Trophoblast cell (in vitro differentiated cells and primary cell): ENCODE data around the gene TCF19.
"Not testable (repeated sequence)": the region's sequence is repeated elsewhere in the genome, so short reads cannot be mapped to it uniquely, and the experiment has no call there.

Experiments used
- DNase-seq, 2 donors: peaks; one replicate each; pipeline ENCODE4 v3.0.0-alpha.2; 2016
- H2AFZ ChIP-seq: 2 replicates; pipeline ENCODE4 v1.6.1; 2013; ENCODE audit warnings: low read length, moderate library complexity, mild to moderate bottlenecking; ENCODE audit not compliant: insufficient read depth, poor library complexity
- H2AK5ac ChIP-seq: 2 replicates; pipeline ENCODE4 v1.6.1; 2013; ENCODE audit warnings: mild to moderate bottlenecking, low read length
- H2BK120ac ChIP-seq: 2 replicates; pipeline ENCODE4 v1.6.1; 2013; ENCODE audit warnings: low read length, mild to moderate bottlenecking, moderate library complexity; ENCODE audit not compliant: insufficient read depth, poor library complexity
- H2BK12ac ChIP-seq: 2 replicates; pipeline ENCODE4 v1.6.1; 2013; ENCODE audit warnings: mild to moderate bottlenecking, low read length, moderate library complexity
- H2BK5ac ChIP-seq: 2 replicates; pipeline ENCODE4 v1.6.1; 2013; ENCODE audit warnings: low read length, low read depth, moderate library complexity, mild to moderate bottlenecking; ENCODE audit not compliant: poor library complexity
- H3K14ac ChIP-seq: 2 replicates; pipeline ENCODE4 v1.6.1; 2013; ENCODE audit warnings: mild to moderate bottlenecking, low read length
- H3K18ac ChIP-seq: 2 replicates; pipeline ENCODE4 v1.6.1; 2013; ENCODE audit warnings: mild to moderate bottlenecking, low read length
- H3K23ac ChIP-seq: 2 replicates; pipeline ENCODE4 v1.6.1; 2013; ENCODE audit warnings: low read length
- H3K27ac ChIP-seq: 2 replicates; pipeline ENCODE4 v1.5.1; 2013; ENCODE audit warnings: low read depth, mild to moderate bottlenecking, inconsistent platforms, low read length, moderate library complexity
- H3K27me3 ChIP-seq: 2 replicates; pipeline ENCODE4 v1.6.1; 2013; ENCODE audit warnings: inconsistent platforms, mild to moderate bottlenecking, low read length, moderate library complexity; ENCODE audit not compliant: insufficient read depth
- H3K36me3 ChIP-seq, 2 experiments: 1 replicate in 1 of 2; 2 replicates in 1 of 2; pipeline ENCODE4 v1.6.1; 2013; ENCODE audit warnings: low read length in 2 of 2, mild to moderate bottlenecking in 2 of 2, moderate library complexity in 1 of 2; ENCODE audit not compliant: insufficient read depth in 2 of 2, control insufficient read depth in 1 of 2
- H3K4ac ChIP-seq: 2 replicates; pipeline ENCODE4 v1.6.1; 2013; ENCODE audit warnings: low read depth, mild to moderate bottlenecking, low read length, moderate library complexity
- H3K4me1 ChIP-seq, 2 experiments: 1 replicate in 1 of 2; 2 replicates in 1 of 2; pipeline ENCODE4 v1.6.1; 2013; ENCODE audit warnings: low read length in 2 of 2, mild to moderate bottlenecking in 2 of 2, moderate library complexity in 1 of 2; ENCODE audit not compliant: insufficient read depth in 2 of 2, control insufficient read depth in 1 of 2
- H3K4me2 ChIP-seq: 2 replicates; pipeline ENCODE4 v1.6.1; 2013; ENCODE audit warnings: inconsistent platforms, mild to moderate bottlenecking, low read length, moderate library complexity
- H3K4me3 ChIP-seq: 2 replicates; pipeline ENCODE4 v1.5.1; 2013; ENCODE audit warnings: mild to moderate bottlenecking, low read depth, low read length, inconsistent platforms
- H3K79me1 ChIP-seq: one replicate; pipeline ENCODE4 v1.6.1; 2013; ENCODE audit warnings: low read length
- H3K79me2 ChIP-seq: 2 replicates; pipeline ENCODE4 v1.6.1; 2013; ENCODE audit warnings: low read length, mild to moderate bottlenecking; ENCODE audit not compliant: control insufficient read depth, insufficient read depth, poor library complexity
- H3K9ac ChIP-seq: 2 replicates; pipeline ENCODE4 v1.6.1; 2013; ENCODE audit warnings: mild to moderate bottlenecking, low read length
- H3K9me3 ChIP-seq: 2 replicates; pipeline ENCODE4 v1.6.1; 2013; ENCODE audit warnings: low read depth, mild to moderate bottlenecking, control low read depth, inconsistent platforms, low read length; ENCODE audit not compliant: insufficient read depth
- H4K12ac ChIP-seq: 2 replicates; pipeline ENCODE4 v1.6.1; 2013; ENCODE audit warnings: low read depth, mild to moderate bottlenecking, low read length, moderate library complexity
- H4K8ac ChIP-seq: 2 replicates; pipeline ENCODE4 v1.6.1; 2013; ENCODE audit warnings: low read depth, mild to moderate bottlenecking, low read length, moderate library complexity
- H4K91ac ChIP-seq: one replicate; pipeline ENCODE4 v1.6.1; 2013; ENCODE audit warnings: low read depth, mild to moderate bottlenecking, low read length, moderate library complexity
- WGBS: extraction: QIAGEN DNeasy Blood & Tissue Kit; methylation state at CpG from one replicate; pipeline ENCODE4 v1.1.7; 2013; ENCODE audit warnings: missing lambda C conversion rate; ENCODE audit not compliant: insufficient read length, insufficient coverage; ENCODE audit errors: extremely low coverage; 5-methylcytosine and 5-hydroxymethylcytosine counted together

Gene TCF19

DNA sequence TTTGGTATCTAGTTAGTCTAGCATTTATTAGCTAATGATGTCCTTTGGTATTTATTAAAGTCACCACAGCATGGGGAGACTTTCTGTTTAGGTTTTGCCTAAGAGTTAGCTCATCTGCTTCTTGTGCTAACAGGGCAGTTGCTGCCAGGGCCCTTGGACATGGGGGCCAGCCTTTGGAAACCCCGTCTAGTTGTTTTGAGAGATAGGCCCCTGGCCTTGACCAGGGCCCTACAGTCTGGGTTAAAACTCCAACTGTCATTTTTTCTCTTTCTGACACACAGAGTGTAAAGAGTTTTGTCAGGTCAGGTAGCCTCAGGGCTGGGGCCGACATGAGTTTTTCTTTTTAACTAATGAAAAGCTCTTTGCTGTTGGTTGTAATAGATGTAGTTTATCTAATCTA lies 24.9 kb downstream of the TCF19 start:
- H3K9ac ChIP-seq, H2BK120ac ChIP-seq: not testable (repeated sequence)

DNA sequence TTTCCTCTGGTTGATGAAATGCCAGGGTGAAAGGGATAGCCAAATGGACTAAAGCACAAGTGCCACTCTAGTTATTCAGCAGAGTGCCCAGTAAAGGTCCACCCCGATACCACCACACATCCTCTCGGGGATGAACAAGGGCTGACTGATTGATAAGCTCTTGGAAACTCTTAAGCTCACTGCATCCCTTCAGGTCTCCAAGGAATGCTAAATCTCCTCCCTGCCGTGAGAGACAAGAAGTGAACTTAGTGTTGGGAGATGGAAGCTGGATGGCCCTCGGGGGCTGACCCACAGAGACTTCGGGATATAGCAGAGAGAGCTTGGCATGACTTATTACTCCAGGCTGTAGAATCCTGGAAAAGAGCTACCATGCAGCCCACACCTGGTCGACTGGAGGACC lies 25.5 kb downstream of the TCF19 start:
- not testable (repeated sequence) for H3K79me2 ChIP-seq, H3K4me3 ChIP-seq, H3K27me3 ChIP-seq, H2BK12ac ChIP-seq, H4K91ac ChIP-seq, H2AFZ ChIP-seq, H3K4ac ChIP-seq, H2BK5ac ChIP-seq, H3K18ac ChIP-seq, H3K9me3 ChIP-seq, H3K9ac ChIP-seq, H3K79me1 ChIP-seq, H3K4me1 ChIP-seq, H2AK5ac ChIP-seq, H3K36me3 ChIP-seq, H3K27ac ChIP-seq, DNase-seq, H4K8ac ChIP-seq, H4K12ac ChIP-seq, H2BK120ac ChIP-seq, H3K4me2 ChIP-seq, H3K14ac ChIP-seq, H3K23ac ChIP-seq
- no CpG with 5 or more reads among the region's 6 CpGs for WGBS

More for the DNA sequence above, 24.9 kb downstream of the TCF19 start:
- not testable (repeated sequence) for H3K4ac ChIP-seq, H3K14ac ChIP-seq, H2BK12ac ChIP-seq, H3K79me1 ChIP-seq, H3K27ac ChIP-seq, H3K4me3 ChIP-seq, H2AFZ ChIP-seq, H4K8ac ChIP-seq, DNase-seq, H3K23ac ChIP-seq, H3K36me3 ChIP-seq, H4K12ac ChIP-seq, H2AK5ac ChIP-seq, H2BK5ac ChIP-seq, H3K18ac ChIP-seq, H3K4me1 ChIP-seq, H3K27me3 ChIP-seq, H3K4me2 ChIP-seq, H3K9me3 ChIP-seq, H3K79me2 ChIP-seq, H4K91ac ChIP-seq
- WGBS = no CpG with 5 or more reads among the region's 2 CpGs

DNA sequence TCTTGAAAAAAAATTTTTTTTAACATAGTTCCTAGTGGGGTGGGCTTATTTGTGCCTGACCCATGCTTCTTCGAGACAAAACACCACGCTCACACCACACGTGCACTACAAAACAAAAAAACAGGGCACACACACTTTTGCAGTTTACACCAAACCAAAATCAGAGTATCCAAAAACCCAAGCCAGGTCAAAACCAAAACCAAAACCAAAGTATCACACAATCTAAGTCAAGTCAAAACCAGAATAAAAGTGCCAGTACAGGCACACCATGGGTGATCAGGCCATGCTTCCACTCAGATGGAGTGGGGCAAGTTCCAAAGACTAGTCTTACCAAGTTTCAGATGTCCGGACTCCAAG lies 27.3 kb downstream of the TCF19 start:
- not testable (repeated sequence) for H3K18ac ChIP-seq, H3K27me3 ChIP-seq, H3K4me2 ChIP-seq, H3K4me3 ChIP-seq, H2BK12ac ChIP-seq, H4K8ac ChIP-seq, DNase-seq, H3K27ac ChIP-seq, H3K79me2 ChIP-seq, H2BK5ac ChIP-seq, H4K12ac ChIP-seq, H2BK120ac ChIP-seq, H3K9me3 ChIP-seq, H3K14ac ChIP-seq, H3K23ac ChIP-seq, H3K4me1 ChIP-seq, H4K91ac ChIP-seq, H3K79me1 ChIP-seq, H3K9ac ChIP-seq, H2AFZ ChIP-seq, H2AK5ac ChIP-seq, H3K36me3 ChIP-seq, H3K4ac ChIP-seq
- WGBS = no CpG with 5 or more reads among the region's 4 CpGs

DNA sequence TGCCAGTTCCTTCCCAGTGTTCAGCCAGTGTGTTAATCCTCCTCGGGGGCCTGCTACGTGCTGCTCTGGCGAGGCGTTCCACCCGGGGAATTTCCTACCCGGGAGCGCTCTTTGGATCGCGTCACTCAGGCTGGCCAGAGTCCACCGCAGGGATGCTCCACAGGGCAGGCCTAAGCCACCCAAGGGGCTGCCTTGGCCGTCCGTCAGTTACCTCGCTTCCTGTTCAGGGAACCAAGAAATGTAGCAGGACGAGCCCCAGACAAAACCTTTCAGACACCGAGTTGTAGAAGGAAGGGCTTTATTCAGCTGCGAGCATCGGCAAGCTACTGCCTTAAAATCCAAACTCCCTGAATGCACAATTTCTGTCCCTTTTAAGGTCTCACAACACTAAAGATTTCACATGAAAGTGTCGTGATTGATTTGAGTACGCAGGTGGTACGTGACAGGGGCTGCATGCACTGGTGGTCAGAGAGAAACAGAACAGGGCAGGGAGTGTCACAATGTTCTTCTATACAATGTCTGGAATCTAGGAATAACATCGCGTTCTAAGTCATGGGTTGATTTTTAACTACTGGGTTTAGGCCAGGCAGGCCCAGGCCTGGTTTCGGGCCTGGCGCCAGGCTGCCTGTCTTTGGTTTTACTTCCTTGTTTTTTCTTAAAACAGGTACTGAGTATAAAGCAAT lies 27.8 kb downstream of the TCF19 start:
- Histone ChIP-seq H3K18ac (no peak overlapping the region), H4K91ac (no peak overlapping the region), H4K8ac (no peak overlapping the region), H3K14ac (no peak overlapping the region), H3K27ac (no peak overlapping the region), H3K79me2 (no peaks in the 10 kb centered on the region), H3K4me2 (no peak overlapping the region), H2BK5ac (no peak overlapping the region), H2BK120ac (no peak overlapping the region), H3K4me3 (no peak overlapping the region), H2AFZ (no peak overlapping the region), H2AK5ac (no peak overlapping the region), H3K27me3 (no peaks in the 10 kb centered on the region), H3K9ac (no peak overlapping the region), H2BK12ac (no peak overlapping the region), H3K9me3 (no peaks in the 10 kb centered on the region), H4K12ac (no peak overlapping the region), H3K36me3 (peaks cover 0 to 2% of the 10 kb centered on the region in 2 experiments), H3K4ac (no peak overlapping the region), H3K4me1 (no peaks in the 10 kb centered on the region), H3K79me1 (no peaks in the 10 kb centered on the region), H3K23ac (no peak overlapping the region)
- WGBS = no CpG with 5 or more reads among the region's 24 CpGs
- no peak for DNase-seq
